ENCODE data around the gene TNIK. TPM values are rescaled to one million over a fixed set of nuclear protein-coding genes. Genes with fewer than 3 reads are reported as not detected.

TNIK gene
- total RNA-seq, 2 experiments from 2014 or later = 55.2 to 56.9 TPM

DNA sequence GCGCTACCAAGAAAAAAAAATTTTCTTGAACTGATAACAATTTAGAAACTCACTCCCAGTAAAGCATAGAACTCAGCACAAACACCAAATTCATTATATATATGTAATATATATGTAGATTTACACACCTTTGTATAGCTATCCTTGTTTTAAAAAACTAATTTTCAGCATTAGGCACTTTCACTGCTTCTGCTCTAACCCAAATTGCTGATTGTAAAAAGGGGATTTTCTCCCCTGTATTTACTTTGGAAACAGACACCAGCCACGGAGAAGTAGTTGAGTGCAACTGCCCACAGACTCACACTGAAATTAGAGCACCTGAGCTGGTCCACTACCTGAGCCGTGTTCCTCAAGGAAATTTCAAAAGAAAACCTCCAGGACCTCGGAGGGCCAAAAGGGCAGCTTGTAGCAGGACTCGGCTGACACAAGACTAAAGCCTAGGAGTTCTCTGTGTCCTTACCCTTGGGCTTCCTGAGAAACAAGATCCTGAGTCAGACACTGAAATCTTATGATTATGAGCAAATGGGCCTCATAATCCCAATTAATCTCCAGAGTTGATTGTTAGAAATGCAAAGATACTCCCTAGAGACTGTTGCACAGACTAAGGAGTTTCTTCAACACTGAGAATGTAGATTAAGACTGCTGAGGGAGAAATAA is 106.0 kb downstream of the TNIK start:
- Mint-ChIP-seq H3K36me3 (ENCODE audit: low read depth) (no peaks in the 10 kb centered on the region), H3K27me3 (no peaks in the 10 kb centered on the region), H3K4me3 (no peak overlapping the region), H3K4me1 (peaks cover 7% of the 10 kb centered on the region), H3K9me3 (no peaks in the 10 kb centered on the region), H3K27ac (no peak overlapping the region)
- CTCF ChIA-PET = interaction anchor here (0.6 to 1.2 kb wide), 2 partner anchors 24 to 980 kb away, joined by 3 read pairs; no protein-coding TSS in a partner anchor
- no peak for DNase-seq
- POLR2A ChIA-PET = no interaction called here

DNA sequence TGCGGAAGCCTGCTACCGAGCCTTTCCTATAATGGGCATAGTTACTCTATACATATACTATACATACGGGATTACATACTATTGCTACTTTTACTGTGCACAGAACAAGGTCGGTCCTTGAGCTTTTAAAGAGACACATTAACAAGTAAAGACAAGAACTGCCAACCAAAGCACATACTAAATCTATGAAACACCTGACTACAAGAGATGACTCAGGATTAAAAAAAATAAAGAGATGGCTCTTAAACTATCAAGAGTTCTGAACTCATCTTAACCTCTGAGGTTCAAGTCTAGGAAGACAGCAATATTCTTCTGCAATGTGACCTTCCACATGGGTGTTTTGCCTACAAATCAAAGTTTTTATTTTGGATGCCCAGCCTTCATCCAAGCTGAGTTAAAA is 106.8 kb downstream of the TNIK start:
- POLR2A ChIA-PET = no interaction called here
- H3K9me3 Mint-ChIP-seq = no peaks in the 10 kb centered on the region
- DNase-seq = no peak
- CTCF ChIA-PET = interaction anchor here (0.5 to 1.2 kb wide), 2 partner anchors 16 to 24 kb away, joined by 3 read pairs; no protein-coding TSS in a partner anchor
- H3K27ac Mint-ChIP-seq = no peak overlapping the region
- no peak overlapping the region for H3K4me3 Mint-ChIP-seq
- no peaks in the 10 kb centered on the region for H3K27me3 Mint-ChIP-seq
- H3K4me1 Mint-ChIP-seq = peaks cover 8% of the 10 kb centered on the region
- no peaks in the 10 kb centered on the region for H3K36me3 Mint-ChIP-seq (ENCODE audit: low read depth)

GRCh38 chr3:171352387-171352935 is 107.7 kb downstream of the TNIK start:
- no peak overlapping the region for H3K4me3 Mint-ChIP-seq
- no peaks in the 10 kb centered on the region for H3K27me3 Mint-ChIP-seq
- CTCF ChIA-PET = no interaction called here
- DNase-seq = no peak
- H3K4me1 Mint-ChIP-seq = peaks cover 10% of the 10 kb centered on the region
- no peaks in the 10 kb centered on the region for H3K36me3 Mint-ChIP-seq (ENCODE audit: low read depth)
- no peak overlapping the region for H3K27ac Mint-ChIP-seq
- no peaks in the 10 kb centered on the region for H3K9me3 Mint-ChIP-seq
- POLR2A ChIA-PET = no interaction called here

- Mint-ChIP-seq H3K36me3 (ENCODE audit: low read depth) (peaks cover 4% of the 10 kb centered on the region), H3K27ac (no peak overlapping the region), H3K9me3 (peaks cover 2% of the 10 kb centered on the region), H3K4me3 (no peak overlapping the region), H3K27me3 (no peaks in the 10 kb centered on the region), H3K4me1 (peaks cover 16% of the 10 kb centered on the region)
- ChIA-PET CTCF (no interaction called here), POLR2A (no interaction called here)
- no peak for DNase-seq
Observed at GRCh38 chr3:171351676-171352075, 108.5 kb downstream of the TNIK start.

DNA sequence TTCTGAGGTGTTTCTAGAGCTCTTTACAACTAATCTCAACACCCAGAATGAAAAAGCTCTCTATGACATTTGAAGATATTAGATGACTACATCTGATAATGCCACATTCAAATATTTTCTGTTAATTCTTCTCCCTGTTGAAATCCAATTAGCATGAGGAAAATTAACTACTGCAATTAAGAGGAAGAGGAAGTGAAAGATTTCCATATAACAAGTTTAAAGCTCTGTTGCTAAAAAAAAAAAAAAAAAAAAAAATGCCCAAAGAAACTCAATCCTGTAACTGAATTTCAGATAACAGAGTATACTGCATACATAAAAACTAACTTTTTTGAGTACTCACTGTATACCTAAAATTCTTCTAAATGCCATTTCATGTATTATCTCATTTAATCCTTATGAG is 109.8 kb downstream of the TNIK start:
- Mint-ChIP-seq H3K27me3 (no peaks in the 10 kb centered on the region), H3K9me3 (peaks cover 6% of the 10 kb centered on the region), H3K36me3 (ENCODE audit: low read depth) (peaks cover 15% of the 10 kb centered on the region), H3K27ac (no peak overlapping the region), H3K4me3 (no peak overlapping the region), H3K4me1 (peaks cover 13% of the 10 kb centered on the region)
- ChIA-PET CTCF (interaction anchor here (0.6 to 1.4 kb wide), 2 partner anchors 16 to 170 kb away, joined by 3 read pairs; no protein-coding TSS in a partner anchor), POLR2A (interaction anchor here (0.8 kb wide), 1 partner anchor 17 kb away, joined by 4 read pairs; no protein-coding TSS in a partner anchor)
- DNase-seq = no peak

DNA sequence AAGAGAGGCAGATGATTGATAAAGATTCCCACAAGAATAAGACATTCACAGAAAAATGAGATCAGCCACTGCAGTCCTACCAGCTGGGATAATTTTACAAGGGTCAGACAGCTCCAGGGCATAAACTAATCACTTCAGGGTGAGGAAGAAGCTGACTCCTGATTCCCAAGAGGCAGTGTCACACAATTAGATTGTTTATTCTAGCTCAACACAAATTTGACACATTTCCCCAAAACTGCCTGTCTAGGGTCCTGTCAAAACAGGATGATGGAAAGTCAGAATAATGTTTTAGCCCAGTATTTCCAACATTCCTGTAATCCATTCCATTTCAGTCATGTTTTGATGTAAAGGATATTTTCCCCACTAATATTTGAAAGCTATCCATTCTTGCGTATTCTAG is 110.8 kb downstream of the TNIK start:
- Mint-ChIP-seq H3K4me1 (peaks cover 13% of the 10 kb centered on the region), H3K27me3 (no peaks in the 10 kb centered on the region), H3K27ac (no peak overlapping the region), H3K4me3 (no peak overlapping the region), H3K36me3 (ENCODE audit: low read depth) (peaks cover 25% of the 10 kb centered on the region), H3K9me3 (peaks cover 12% of the 10 kb centered on the region)
- ChIA-PET POLR2A (no interaction called here), CTCF (interaction anchor here (1.4 kb wide), 1 partner anchor 15 kb away, joined by 3 read pairs; no protein-coding TSS in a partner anchor)
- DNase-seq = no peak

GRCh38 chr3:171348121-171348520 is 112.1 kb downstream of the TNIK start:
- H3K4me1 Mint-ChIP-seq = peaks cover 13% of the 10 kb centered on the region

DNA sequence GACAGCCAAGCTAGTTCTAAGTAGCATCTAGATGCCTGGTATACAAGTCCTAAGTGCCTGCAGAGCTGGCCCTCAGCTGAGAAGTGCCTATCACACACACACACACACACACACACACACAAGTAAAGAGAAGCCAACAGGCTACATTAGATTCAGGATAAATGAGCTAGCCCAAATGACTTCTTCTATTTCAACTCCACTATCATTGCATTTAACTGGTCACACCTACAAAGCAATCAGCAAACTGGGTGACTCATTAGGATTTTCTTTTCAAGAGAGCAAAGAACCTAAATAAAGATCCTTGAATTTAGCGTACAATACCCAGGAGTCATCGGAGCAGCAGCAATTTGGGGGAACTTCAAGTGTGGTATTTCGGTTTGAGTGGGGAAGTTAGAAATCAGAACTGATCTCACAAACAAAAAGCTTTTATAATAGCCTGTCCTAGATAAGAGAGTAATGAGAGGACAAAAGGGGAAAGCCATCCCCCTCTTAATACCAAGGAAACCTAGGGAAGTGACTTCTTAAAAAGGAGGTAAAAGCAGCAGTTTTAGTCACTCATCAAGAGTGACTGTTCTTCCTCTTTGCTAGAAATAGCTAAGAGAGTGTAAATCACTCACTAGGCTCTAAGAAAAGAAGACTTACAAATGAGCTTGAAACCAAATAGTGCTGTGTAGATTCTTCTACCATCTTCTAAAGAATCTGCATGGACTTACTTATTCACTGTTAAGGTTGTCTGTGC is 112.7 kb downstream of the TNIK start:
- ChIA-PET CTCF (interaction anchor here (0.6 to 1.2 kb wide), 4 partner anchors 19 to 642 kb away, joined by 3 to 4 read pairs (median 3); no protein-coding TSS in a partner anchor), POLR2A (no interaction called here)
- H3K27me3 Mint-ChIP-seq = no peaks in the 10 kb centered on the region
- no peak overlapping the region for H3K4me3 Mint-ChIP-seq
- H3K27ac Mint-ChIP-seq = no peak overlapping the region
- DNase-seq = no peak
- peaks cover 22% of the 10 kb centered on the region for H3K9me3 Mint-ChIP-seq
- H3K4me1 Mint-ChIP-seq = peaks cover 13% of the 10 kb centered on the region
- peaks cover 37% of the 10 kb centered on the region for H3K36me3 Mint-ChIP-seq (ENCODE audit: low read depth)

More at GRCh38 chr3:171348121-171348520, 112.1 kb downstream of the TNIK start:
- DNase-seq = no peak
- peaks cover 17% of the 10 kb centered on the region for H3K9me3 Mint-ChIP-seq
- H3K27ac Mint-ChIP-seq = no peak overlapping the region
- H3K27me3 Mint-ChIP-seq = no peaks in the 10 kb centered on the region
- peaks cover 31% of the 10 kb centered on the region for H3K36me3 Mint-ChIP-seq (ENCODE audit: low read depth)
- POLR2A ChIA-PET = no interaction called here
- H3K4me3 Mint-ChIP-seq = no peak overlapping the region
- CTCF ChIA-PET = interaction anchor here (0.6 to 1.2 kb wide), 3 partner anchors 31 to 643 kb away, joined by 3 to 4 read pairs (median 3); no protein-coding TSS in a partner anchor

GRCh38 chr3:171346582-171347300 is 113.5 kb downstream of the TNIK start:
- Mint-ChIP-seq H3K36me3 (ENCODE audit: low read depth) (peaks cover 41% of the 10 kb centered on the region), H3K27ac (no peak overlapping the region), H3K9me3 (peaks cover 22% of the 10 kb centered on the region), H3K4me1 (peaks cover 13% of the 10 kb centered on the region), H3K27me3 (no peaks in the 10 kb centered on the region), H3K4me3 (no peak overlapping the region)
- no peak for DNase-seq
- ChIA-PET CTCF (interaction anchor here (0.6 to 1.2 kb wide), 3 partner anchors 20 to 1608 kb away, joined by 3 read pairs; no protein-coding TSS in a partner anchor), POLR2A (no interaction called here)

DNA sequence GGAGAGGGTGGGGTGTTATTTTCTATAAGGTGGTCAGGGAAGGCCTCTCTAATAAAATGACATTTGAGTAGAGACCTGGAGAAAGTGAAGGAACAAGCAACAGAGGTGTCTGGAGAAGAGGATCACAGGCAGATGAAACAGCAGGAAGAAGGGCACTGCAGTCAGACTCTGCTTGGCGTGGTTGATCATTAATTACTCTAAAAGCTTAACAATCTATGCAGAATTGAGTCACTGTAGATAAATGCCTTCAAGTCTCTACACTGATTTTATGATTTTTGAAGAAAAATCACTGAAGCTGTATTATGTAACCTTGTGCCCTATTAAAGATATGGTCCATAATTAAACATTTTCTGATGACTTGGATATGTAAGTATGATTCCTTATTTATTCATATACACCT is 114.2 kb downstream of the TNIK start:
- Mint-ChIP-seq H3K4me3 (no peak overlapping the region), H3K4me1 (peaks cover 13% of the 10 kb centered on the region), H3K27ac (no peak overlapping the region), H3K27me3 (no peaks in the 10 kb centered on the region), H3K9me3 (peaks cover 25% of the 10 kb centered on the region), H3K36me3 (ENCODE audit: low read depth) (peaks cover 41% of the 10 kb centered on the region)
- CTCF ChIA-PET = interaction anchor here (0.6 kb wide), 1 partner anchor 1607 kb away, joined by 3 read pairs; no protein-coding TSS in a partner anchor
- DNase-seq = no peak
- POLR2A ChIA-PET = no interaction called here

DNA sequence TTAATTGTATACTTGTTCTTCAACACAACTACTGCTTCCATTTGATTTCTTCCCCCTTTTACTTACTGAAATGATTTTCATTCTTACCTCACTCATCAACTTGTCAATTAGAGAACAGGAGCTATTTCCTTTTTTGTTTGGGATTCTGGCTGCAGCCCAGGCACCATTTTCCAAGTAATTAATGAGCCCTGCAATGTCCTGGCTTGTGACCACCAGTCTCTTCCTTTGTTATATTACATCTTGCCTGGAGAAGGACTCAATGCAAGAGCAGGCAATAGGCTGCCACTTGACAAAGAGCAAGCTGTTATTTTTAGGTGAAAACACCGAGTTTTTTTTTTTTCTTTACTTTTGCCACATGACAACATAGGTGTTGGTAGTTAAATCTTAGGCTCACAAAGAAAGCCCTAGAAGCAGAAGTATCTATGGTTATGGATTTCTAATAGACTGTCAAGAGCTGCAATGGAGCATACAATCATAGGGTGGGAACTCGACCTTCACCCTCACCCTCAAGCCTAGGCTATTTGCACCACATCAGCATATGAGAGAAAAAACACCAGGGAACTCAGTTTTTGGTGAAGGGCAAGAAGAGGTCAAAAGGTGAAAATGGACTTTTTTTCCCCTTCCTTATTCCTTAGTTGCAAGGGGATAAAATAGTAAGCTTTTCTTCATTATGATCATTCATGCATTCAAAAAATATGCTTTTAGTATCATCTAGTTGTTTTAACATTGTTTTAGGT is 114.9 kb downstream of the TNIK start:
- Mint-ChIP-seq H3K4me3 (no peak overlapping the region), H3K9me3 (peaks cover 25% of the 10 kb centered on the region), H3K4me1 (peaks cover 13% of the 10 kb centered on the region), H3K36me3 (ENCODE audit: low read depth) (peaks cover 46% of the 10 kb centered on the region), H3K27me3 (no peaks in the 10 kb centered on the region), H3K27ac (no peak overlapping the region)
- CTCF ChIA-PET = interaction anchor here (0.8 to 1.0 kb wide), 2 partner anchors 13 to 156 kb away, joined by 3 to 5 read pairs; no protein-coding TSS in a partner anchor
- POLR2A ChIA-PET = no interaction called here
- no peak for DNase-seq

DNA sequence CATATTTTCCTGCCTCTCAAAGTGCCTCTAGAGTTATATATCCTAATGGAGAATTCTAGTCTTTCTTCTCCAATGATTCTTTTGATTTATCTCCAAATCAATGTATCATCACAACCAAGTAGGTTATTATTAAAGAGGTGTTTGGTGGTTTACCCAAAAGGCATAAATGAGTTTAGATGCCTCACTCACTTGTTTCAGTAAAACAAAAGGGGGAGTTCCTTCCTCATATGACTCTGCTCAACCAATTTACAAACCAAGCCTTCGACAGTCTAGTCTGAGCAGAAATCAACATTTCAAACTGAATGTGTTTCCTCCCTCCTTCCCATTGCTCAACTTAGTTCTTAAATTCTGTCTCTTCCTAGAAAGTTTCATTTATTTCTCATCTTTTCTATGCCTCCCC is 116.5 kb downstream of the TNIK start:
- no peak overlapping the region for H3K27ac Mint-ChIP-seq
- H3K9me3 Mint-ChIP-seq = peaks cover 25% of the 10 kb centered on the region
- peaks cover 55% of the 10 kb centered on the region for H3K36me3 Mint-ChIP-seq (ENCODE audit: low read depth)
- POLR2A ChIA-PET = no interaction called here
- CTCF ChIA-PET = no interaction called here
- no peaks in the 10 kb centered on the region for H3K27me3 Mint-ChIP-seq
- H3K4me3 Mint-ChIP-seq = no peak overlapping the region
- DNase-seq = no peak
- H3K4me1 Mint-ChIP-seq = peaks cover 9% of the 10 kb centered on the region
